ENCODE measurements around the gene TGFB1I1. TPM values are rescaled to one million over a fixed set of nuclear protein-coding genes. Genes with fewer than 3 reads are reported as not detected.
"Not testable (repeated sequence)": the region's sequence is repeated elsewhere in the genome, so short reads cannot be mapped to it uniquely, and the experiment has no call there.

Gene TGFB1I1
- polyA plus RNA-seq, 1 donor from 2014 or later: 0.59 TPM

- peaks cover 4% of the 10 kb centered on the region for H3K27me3 Mint-ChIP-seq
- no peaks in the 10 kb centered on the region for H3K36me3 Mint-ChIP-seq
- peak overlapping the region in 2 of 4 donors; percentile 1 for H3K4me3 Mint-ChIP-seq
- H3K9me3 Mint-ChIP-seq: no peaks in the 10 kb centered on the region
- H3K27ac Mint-ChIP-seq: no peak overlapping the region
- peaks cover 15 to 22% (median 19%) of the 10 kb centered on the region in 3 donors for H3K4me1 Mint-ChIP-seq
These were observed 32.4 kb upstream of the TGFB1I1 start for GRCh38 chr16:31439519-31439918.

DNA sequence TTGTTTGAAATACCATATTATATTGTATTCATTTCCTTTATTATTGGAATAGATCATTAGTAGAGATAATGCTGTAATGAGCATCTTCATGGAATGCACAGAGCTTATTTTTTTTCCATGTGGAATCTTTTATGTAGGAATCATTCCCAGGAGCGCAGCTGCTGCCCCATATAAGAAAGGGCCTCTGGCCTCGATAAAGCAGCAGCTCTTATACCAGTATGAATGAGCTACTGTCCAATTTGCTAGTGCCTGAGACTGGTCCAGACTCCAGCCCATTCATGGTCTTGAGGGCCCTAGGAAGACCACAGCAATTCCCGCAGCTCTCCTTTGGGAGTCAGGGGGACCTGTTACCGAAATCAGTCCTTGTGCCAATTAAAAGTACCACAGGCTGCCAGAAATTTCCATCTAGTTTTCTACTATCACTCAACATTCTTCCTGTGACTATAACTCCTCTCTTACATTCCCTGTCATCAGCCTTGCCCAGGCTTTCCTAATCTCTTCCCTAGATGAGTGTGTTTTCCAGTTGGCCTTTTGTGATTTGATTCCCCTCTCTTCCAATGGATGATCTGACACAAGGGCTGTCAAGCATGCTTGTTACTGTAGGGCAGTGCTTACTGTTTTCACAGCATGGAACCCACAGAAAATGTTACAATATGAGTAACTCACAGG is 31.3 kb upstream of the TGFB1I1 start:
- H3K4me1 Mint-ChIP-seq: peaks cover 15 to 22% (median 19%) of the 10 kb centered on the region in 3 donors
- H3K4me3 Mint-ChIP-seq: peak overlapping the region in 3 of 4 donors; percentile 1 to 59 (median 56)
- H3K27ac Mint-ChIP-seq: no peak overlapping the region
- H3K27me3 Mint-ChIP-seq: peaks cover 4% of the 10 kb centered on the region
- no peaks in the 10 kb centered on the region for H3K36me3 Mint-ChIP-seq
- H3K9me3 Mint-ChIP-seq: no peaks in the 10 kb centered on the region

DNA sequence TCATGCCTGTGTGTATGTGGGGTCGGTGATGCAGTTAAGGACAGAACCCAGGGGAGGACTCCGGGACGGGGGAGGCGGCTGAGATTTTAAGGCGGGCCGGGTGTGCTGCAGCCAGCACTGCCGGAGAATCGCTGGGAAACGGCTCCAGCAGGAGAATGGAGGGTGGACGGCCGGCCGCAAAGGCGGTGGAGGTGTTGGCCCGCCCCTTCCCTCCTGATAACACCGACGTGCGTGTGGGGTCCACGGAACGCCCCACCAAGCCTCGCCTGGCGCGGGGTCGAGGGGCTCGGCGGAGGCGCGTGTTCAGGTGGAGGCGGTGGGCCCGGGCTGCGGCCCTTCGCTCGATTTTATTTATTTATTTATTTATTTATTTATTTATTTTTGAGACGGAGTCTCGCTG is 30.0 kb upstream of the TGFB1I1 start:
- H3K9me3 Mint-ChIP-seq: no peaks in the 10 kb centered on the region
- no peaks in the 10 kb centered on the region for H3K36me3 Mint-ChIP-seq
- peaks cover 4% of the 10 kb centered on the region for H3K27me3 Mint-ChIP-seq
- H3K4me1 Mint-ChIP-seq: peaks cover 15 to 22% (median 19%) of the 10 kb centered on the region in 3 donors
- H3K27ac Mint-ChIP-seq: no peak overlapping the region
- peak overlapping the region; percentile 59 to 86 (median 75) for H3K4me3 Mint-ChIP-seq

DNA sequence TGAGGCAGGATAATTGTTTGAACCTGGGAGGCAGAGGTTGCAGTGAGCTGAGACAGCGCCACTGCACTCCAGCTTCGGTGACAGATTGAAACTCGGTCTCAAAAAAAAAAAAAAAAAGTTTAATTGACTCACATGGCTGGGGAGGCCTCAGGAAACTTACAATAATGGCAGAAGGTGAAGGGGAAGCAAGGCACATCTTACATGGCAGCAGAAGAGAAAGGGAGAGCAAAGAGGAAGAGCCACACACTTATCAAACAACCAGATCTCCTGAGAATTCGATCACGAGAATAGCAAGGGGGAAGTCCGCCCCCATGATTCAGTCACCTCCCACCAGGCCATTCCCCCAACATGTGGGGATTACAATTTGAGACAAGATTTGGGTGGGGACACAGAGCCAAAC is 26.0 kb upstream of the TGFB1I1 start:
- not testable (repeated sequence) for H3K9me3 Mint-ChIP-seq, H3K27me3 Mint-ChIP-seq, H3K27ac Mint-ChIP-seq, H3K36me3 Mint-ChIP-seq, H3K4me1 Mint-ChIP-seq
- peak overlapping the region in 1 of 4 donors; percentile 12 for H3K4me3 Mint-ChIP-seq

DNA sequence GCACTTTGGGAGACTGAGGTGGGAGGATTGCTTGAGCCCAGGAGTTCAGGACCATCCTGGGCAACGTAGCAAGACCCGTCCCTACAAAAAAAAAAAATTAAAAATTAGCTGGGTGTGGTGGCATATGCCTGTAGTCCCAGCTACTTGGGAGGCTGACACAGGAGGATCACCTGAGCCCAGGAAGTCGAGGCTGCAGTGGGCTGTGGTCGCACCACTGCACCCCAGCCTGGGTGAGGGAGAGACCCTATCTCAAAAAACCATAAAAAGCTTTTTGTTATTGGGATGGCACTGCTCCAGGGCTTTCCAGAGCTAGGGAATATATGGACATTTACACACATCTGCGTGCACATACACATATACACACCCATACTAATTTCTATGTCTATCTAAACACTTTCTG is 20.8 kb upstream of the TGFB1I1 start:
- Mint-ChIP-seq H3K27ac (peak overlapping the region in 1 of 3 donors; percentile 53), H3K36me3 (peaks cover 3% of the 10 kb centered on the region)

GRCh38 chr16:31451681-31452351 is 20.1 kb upstream of the TGFB1I1 start:
- H3K4me1 Mint-ChIP-seq: peaks cover 19 to 29% (median 21%) of the 10 kb centered on the region in 3 donors
- H3K4me3 Mint-ChIP-seq: peak overlapping the region in 1 of 4 donors; percentile 40
- H3K27ac Mint-ChIP-seq: peak overlapping the region in 1 of 3 donors; percentile 77

More for the DNA sequence above, 20.8 kb upstream of the TGFB1I1 start:
- Mint-ChIP-seq H3K27me3 (no peaks in the 10 kb centered on the region), H3K9me3 (no peaks in the 10 kb centered on the region), H3K4me3 (peak overlapping the region in 1 of 4 donors; percentile 40), H3K4me1 (peaks cover 15 to 24% (median 21%) of the 10 kb centered on the region in 3 donors)

GRCh38 chr16:31452631-31453106 is 19.3 kb upstream of the TGFB1I1 start:
- H3K36me3 Mint-ChIP-seq: peaks cover 3% of the 10 kb centered on the region
- H3K4me1 Mint-ChIP-seq: peaks cover 21 to 35% (median 23%) of the 10 kb centered on the region in 3 donors
- peak overlapping the region in 1 of 4 donors; percentile 32 for H3K4me3 Mint-ChIP-seq
- no peaks in the 10 kb centered on the region for H3K27me3 Mint-ChIP-seq
- H3K27ac Mint-ChIP-seq: peak overlapping the region in 1 of 3 donors; percentile 77
- no peaks in the 10 kb centered on the region for H3K9me3 Mint-ChIP-seq

More at GRCh38 chr16:31451681-31452351, 20.1 kb upstream of the TGFB1I1 start:
- Mint-ChIP-seq H3K9me3 (no peaks in the 10 kb centered on the region), H3K27me3 (no peaks in the 10 kb centered on the region), H3K36me3 (peaks cover 3% of the 10 kb centered on the region)

DNA sequence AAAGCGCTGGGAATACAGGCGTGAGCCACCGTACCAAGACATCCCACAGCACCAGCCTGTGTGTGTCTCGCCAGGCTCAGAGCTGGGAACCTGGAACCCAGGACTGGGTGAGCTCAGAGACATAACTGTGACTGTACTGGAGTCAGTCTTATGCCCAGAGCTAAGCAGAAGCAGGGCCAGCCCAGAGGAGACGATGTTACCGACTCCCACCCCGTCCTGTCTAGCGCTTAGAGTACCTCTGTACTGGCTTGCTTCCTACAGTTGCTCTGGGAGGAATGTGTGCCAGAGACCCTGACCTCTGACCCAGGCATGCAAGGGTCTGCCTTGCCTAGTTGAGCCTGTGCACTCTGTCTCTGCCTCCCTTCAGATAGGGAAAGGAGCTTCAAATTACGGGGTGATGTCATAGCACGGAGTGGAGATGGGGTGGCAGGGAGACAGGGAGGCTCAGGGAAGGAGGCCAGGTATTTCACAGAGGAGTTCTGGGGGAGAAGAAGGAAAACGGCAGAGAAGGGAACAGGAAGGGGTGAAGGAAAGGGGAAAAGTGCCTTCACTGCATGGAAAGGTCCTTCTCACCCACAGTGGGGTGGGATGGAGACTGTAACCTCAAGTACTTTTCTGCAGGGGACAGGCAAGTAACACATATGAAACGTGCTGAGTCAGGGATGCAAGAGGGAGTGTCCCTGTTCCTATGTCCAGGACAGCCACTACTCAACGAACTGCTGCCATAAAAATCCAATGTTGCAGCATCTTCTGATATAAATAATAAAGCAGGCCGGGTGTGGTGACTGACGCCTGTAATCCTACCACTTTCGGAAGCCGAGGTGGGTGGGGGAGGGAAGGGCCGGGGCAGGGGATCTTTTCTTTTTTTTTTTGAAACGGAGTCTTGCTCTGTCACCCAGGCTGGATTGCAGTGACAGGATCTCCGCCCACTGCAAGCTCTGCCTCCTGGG is 18.4 kb upstream of the TGFB1I1 start:
- Mint-ChIP-seq H3K4me1 (peaks cover 26 to 41% (median 27%) of the 10 kb centered on the region in 3 donors), H3K36me3 (peaks cover 3% of the 10 kb centered on the region), H3K27ac (peak overlapping the region; percentile 45 to 68 (median 55)), H3K9me3 (no peaks in the 10 kb centered on the region), H3K4me3 (no peak overlapping the region), H3K27me3 (no peaks in the 10 kb centered on the region)

DNA sequence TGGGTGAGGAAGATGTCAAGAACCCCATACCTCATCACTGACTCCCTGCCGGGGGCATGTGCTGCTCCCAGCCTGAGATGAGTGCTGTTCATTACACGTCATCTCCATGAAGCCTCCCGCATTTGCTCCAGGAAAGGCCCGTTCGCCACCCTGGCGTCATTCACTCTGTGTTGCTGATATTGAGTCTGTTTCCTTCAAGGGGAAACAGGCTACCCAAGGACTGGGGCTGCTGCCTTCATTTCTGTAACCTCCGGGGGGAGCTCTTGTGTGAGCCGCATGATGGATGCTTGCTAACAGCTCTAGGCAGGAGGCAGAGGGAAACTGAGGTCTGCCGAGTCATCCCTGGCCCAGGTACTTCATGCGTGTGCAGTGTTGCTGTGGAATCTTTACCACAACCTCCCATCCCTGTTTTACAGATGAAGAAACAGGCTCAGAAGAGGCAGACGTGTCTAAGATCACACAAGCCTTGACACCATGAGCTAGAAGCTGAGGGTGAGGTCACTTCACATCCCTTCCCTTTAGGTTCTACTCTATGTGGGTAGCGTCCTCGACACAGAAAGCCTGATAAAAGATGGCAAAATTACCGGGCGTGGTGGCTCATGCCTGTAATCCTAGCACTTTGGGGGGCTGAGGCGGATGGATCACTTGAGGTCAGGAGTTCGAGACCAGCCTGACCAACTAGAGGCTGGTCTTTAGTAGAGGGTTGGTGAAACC is 16.2 kb upstream of the TGFB1I1 start:
- H3K4me1 Mint-ChIP-seq: peaks cover 32 to 47% (median 32%) of the 10 kb centered on the region in 3 donors

GRCh38 chr16:31456988-31457360 is 15.0 kb upstream of the TGFB1I1 start:
- peak overlapping the region in 2 of 4 donors; percentile 28 to 50 for H3K4me3 Mint-ChIP-seq
- H3K9me3 Mint-ChIP-seq: no peaks in the 10 kb centered on the region
- peaks cover 27 to 47% (median 29%) of the 10 kb centered on the region in 3 donors for H3K4me1 Mint-ChIP-seq
- no peaks in the 10 kb centered on the region for H3K27me3 Mint-ChIP-seq
- peaks cover 3% of the 10 kb centered on the region for H3K36me3 Mint-ChIP-seq
- peak overlapping the region in 1 of 3 donors; percentile 50 for H3K27ac Mint-ChIP-seq

More for the DNA sequence above, 16.2 kb upstream of the TGFB1I1 start:
- Mint-ChIP-seq H3K4me3 (peak overlapping the region in 3 of 4 donors; percentile 14 to 70 (median 33)), H3K9me3 (no peaks in the 10 kb centered on the region), H3K36me3 (peaks cover 3% of the 10 kb centered on the region), H3K27ac (peak overlapping the region; percentile 47 to 63 (median 59)), H3K27me3 (no peaks in the 10 kb centered on the region)

DNA sequence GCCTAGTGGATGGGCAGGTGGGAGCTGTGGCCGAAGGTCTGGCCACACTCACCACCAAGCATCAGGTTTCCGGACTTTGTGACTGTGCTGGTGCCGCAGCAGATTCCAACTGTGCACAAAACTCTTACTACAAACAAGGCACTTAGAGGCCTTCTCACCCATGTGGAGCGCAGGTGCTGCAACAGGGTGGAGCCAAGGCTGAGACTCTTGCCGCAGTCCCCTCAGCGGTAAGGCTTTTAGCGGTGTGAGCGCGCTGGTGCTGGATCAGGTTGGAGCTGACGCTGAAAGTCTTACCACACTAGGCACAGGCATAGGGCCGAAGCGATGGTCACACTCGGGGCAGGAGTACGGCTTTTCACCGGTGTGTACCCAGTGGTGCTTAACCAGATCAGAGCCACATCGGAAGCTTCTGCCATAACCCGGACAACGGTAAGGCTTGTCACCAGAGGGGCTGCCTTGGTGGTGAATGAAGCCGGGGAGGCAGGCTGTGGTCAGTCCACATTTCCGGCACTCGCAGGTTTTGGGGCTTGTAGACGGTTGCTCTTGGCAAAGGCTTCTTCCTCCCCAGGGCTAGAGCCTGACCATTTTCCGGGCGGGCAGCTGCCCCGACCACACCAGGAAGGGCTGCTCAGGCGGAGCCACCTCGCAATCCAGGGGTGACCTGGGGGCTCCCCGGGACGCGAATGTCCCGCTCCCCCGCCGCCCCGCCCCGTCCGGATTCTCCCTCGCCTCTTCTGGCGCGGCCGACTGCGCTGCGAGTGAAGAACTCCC is 13.7 kb upstream of the TGFB1I1 start:
- Mint-ChIP-seq H3K4me3 (peak overlapping the region; percentile 93 to 98 (median 95)), H3K27me3 (no peaks in the 10 kb centered on the region), H3K27ac (peak overlapping the region; percentile 94 to 99 (median 98)), H3K9me3 (no peaks in the 10 kb centered on the region), H3K4me1 (peaks cover 22 to 43% (median 29%) of the 10 kb centered on the region in 3 donors), H3K36me3 (peaks cover 5% of the 10 kb centered on the region)

- Mint-ChIP-seq H3K36me3 (peaks cover 5% of the 10 kb centered on the region), H3K4me1 (peaks cover 17 to 38% (median 26%) of the 10 kb centered on the region in 3 donors), H3K9me3 (no peaks in the 10 kb centered on the region), H3K27me3 (no peaks in the 10 kb centered on the region), H3K4me3 (peak within 1 kb of the TSS; percentile 93 to 98 (median 95)), H3K27ac (peak within 1 kb of the TSS; percentile 94 to 99 (median 98))
These were observed 12.9 kb upstream of the TGFB1I1 start, which contains the start of gene ARMC5 for GRCh38 chr16:31458844-31459686. Gene ARMC5 (plus strand): TSS chr16:31459501. CDS start chr16:31459525, 24 bp downstream.
